A549 (cell line): ENCODE data around the gene GPRIN3. TPM values are rescaled to one million over a fixed set of nuclear protein-coding genes. Genes with fewer than 3 reads are reported as not detected.

Experiments
- ATAC-seq, 2 experiments: fragments of 200-7000 bp in 1 of 2; fragments of >200 bp in 1 of 2; cut with Nextera tagmentation in 1 of 2; cut with Tn5 transposase in 1 of 2; 3 replicates each; pipeline versions ENCODE4 v1.8.0 to v1.9.1; 2018 to 2020; ENCODE audit warnings: mild to moderate bottlenecking in 1 of 2, moderate library complexity in 1 of 2
- CTCF ChIA-PET: fragments of 300-600 bp; sonication (Branson Sonifier 250); formaldehyde crosslinking; extraction: SDS; loops from one replicate; lab custom pipeline; 2021; ENCODE audit warnings: antibody characterized with exemption, inconsistent platforms; lab: Yijun Ruan, JAX
- POLR2A ChIA-PET: fragments of 350-600 bp; formaldehyde crosslinking; extraction: SDS; loops from one replicate; lab custom pipeline; 2021; ENCODE audit warnings: antibody characterized with exemption, inconsistent platforms; lab: Yijun Ruan, JAX
- DNase-seq, 2 experiments: peaks; one replicate each; pipeline versions ENCODE4 v3.0.0 to v3.0.0-alpha.2; 2011 to 2016; ENCODE audit warnings: low read depth in 1 of 2, low spot score in 1 of 2
- FAIRE-seq: peaks from 2 replicates; lab custom pipeline; 2011; peaks lifted over from hg19 to GRCh38; lab: Jason Lieb, UNC
- H3K27ac ChIP-seq, 2 experiments: fragments of >200 bp; sonication (Bioruptor Twin); formaldehyde crosslinking; 3 replicates each; pipeline ENCODE4 v1.5.1; 2016 to 2017
- H3K4me1 ChIP-seq: fragments of >200 bp; sonication (Bioruptor Twin); formaldehyde crosslinking; 3 replicates; pipeline ENCODE4 v1.6.1; 2016
- H3K4me2 ChIP-seq: fragments of >200 bp; sonication (Bioruptor Twin); formaldehyde crosslinking; 3 replicates; pipeline ENCODE4 v1.6.1; 2016
- H3K4me3 ChIP-seq: fragments of >200 bp; sonication (Bioruptor Twin); formaldehyde crosslinking; 3 replicates; pipeline ENCODE4 v1.5.1; 2016
- H3K9me3 ChIP-seq: fragments of >200 bp; sonication (Bioruptor Twin); formaldehyde crosslinking; 3 replicates; pipeline ENCODE4 v1.6.1; 2016
- CHD2 ChIP-seq: fragments of 150-350 bp; IDR thresholded peaks from 2 replicates; pipeline ENCODE4 v1.6.1; 2014; ENCODE audit warnings: low read length; ENCODE audit not compliant: partially characterized antibody
- CHD4 ChIP-seq: fragments of 200-600 bp; sonication (generic); IDR thresholded peaks from 2 replicates; pipeline ENCODE4 v1.6.1; 2016; ENCODE audit warnings: antibody characterized with exemption, mild to moderate bottlenecking, borderline replicate concordance
- EP300 ChIP-seq, 2 experiments: fragments of >200 bp; sonication (Bioruptor Twin); formaldehyde crosslinking; IDR thresholded peaks; 2 replicates in 1 of 2; 3 replicates in 1 of 2; pipeline ENCODE4 v1.6.1; 2016 to 2017
- HEYL ChIP-seq: fragments of 250-450 bp; sonication (Bioruptor Pico); IDR thresholded peaks from 2 replicates; pipeline ENCODE4 v1.8.0; 2021; ENCODE audit warnings: mild to moderate bottlenecking, moderate library complexity
- HOXB13 ChIP-seq: fragments of 250-450 bp; sonication (Bioruptor Pico); IDR thresholded peaks from 2 replicates; pipeline ENCODE4 v1.5.0; 2020; ENCODE audit warnings: low read depth, mild to moderate bottlenecking, moderate library complexity
- JUNB ChIP-seq: fragments of >200 bp; sonication (Bioruptor Twin); formaldehyde crosslinking; IDR thresholded peaks from 2 replicates; pipeline ENCODE4 v1.6.1; 2016
- KDM1A ChIP-seq: fragments of 200-600 bp; sonication (generic); IDR thresholded peaks from 2 replicates; pipeline ENCODE4 v1.6.1; 2016; ENCODE audit warnings: low read depth, mild to moderate bottlenecking
- MAFK ChIP-seq: fragments of 450-650 bp; IDR thresholded peaks from 2 replicates; pipeline ENCODE4 v1.6.1; 2014; ENCODE audit not compliant: partially characterized antibody
- NFE2L2 ChIP-seq: fragments of 150-350 bp; conservative IDR thresholded peaks from 2 replicates; pipeline ENCODE4 v1.6.1; 2014; ENCODE audit warnings: low read length
- NPAS2 ChIP-seq: fragments of 250-450 bp; sonication (Bioruptor Pico); IDR thresholded peaks from 2 replicates; pipeline ENCODE4 v1.8.0; 2022; ENCODE audit warnings: mild to moderate bottlenecking, moderate library complexity, borderline replicate concordance
- PHF8 ChIP-seq: fragments of 200-600 bp; sonication (generic); IDR thresholded peaks from 2 replicates; pipeline ENCODE4 v1.6.1; 2016; ENCODE audit warnings: low read depth, mild to moderate bottlenecking, antibody characterized with exemption, moderate library complexity, borderline replicate concordance
- POLR2A ChIP-seq: IDR thresholded peaks from 2 replicates; pipeline ENCODE4 v1.6.1; 2012; ENCODE audit warnings: mild to moderate bottlenecking, low read length
- POLR2AphosphoS2 ChIP-seq: conservative IDR thresholded peaks from 2 replicates; pipeline ENCODE4 v1.6.1; 2012; ENCODE audit warnings: low read length, improper control_type of control experiment, inconsistent platforms
- SMC3 ChIP-seq: fragments of >200 bp; sonication (Bioruptor Twin); formaldehyde crosslinking; IDR thresholded peaks from 3 replicates; pipeline ENCODE4 v1.6.1; 2018; ENCODE audit warnings: inconsistent platforms
- SREBF2 ChIP-seq: fragments of 450-650 bp; IDR thresholded peaks from 2 replicates; pipeline ENCODE4 v1.6.1; 2014; ENCODE audit warnings: mild to moderate bottlenecking, moderate library complexity
- TP53 ChIP-seq: fragments of 250-450 bp; sonication (Bioruptor Pico); IDR thresholded peaks from 2 replicates; pipeline ENCODE4 v1.5.0; 2021; ENCODE audit warnings: mild to moderate bottlenecking, moderate library complexity
- ZSCAN20 ChIP-seq: fragments of 250-450 bp; sonication (Bioruptor Pico); IDR thresholded peaks from 2 replicates; pipeline ENCODE4 v1.8.0; 2022; ENCODE audit warnings: mild to moderate bottlenecking, moderate library complexity
- WGBS: methylation state at CpG from one replicate; pipeline ENCODE4 v1.1.6; 2017; ENCODE audit errors: missing lambda C conversion rate; 5-methylcytosine and 5-hydroxymethylcytosine counted together
- polyA plus RNA-seq, 4 experiments: library from polyadenylated mRNA; depleted of rRNA in 3 of 4; stranded (reverse); fragments of >200 nt; fragmentation: RNase III in 1 of 4; extraction: RNeasy Plus Mini Kit Qiagen cat#74134 plus additional on column Dnase treatment in 1 of 4; gene quantifications; 2 replicates in 3 of 4; 3 replicates in 1 of 4; pipeline ENCODE4 v1.2.3, GENCODE V29; 2011 to 2017
- TF ChIP-seq, protein P1 (sequence below): fragments of >200 bp; sonication (Bioruptor Twin); formaldehyde crosslinking; IDR thresholded peaks from 3 replicates; pipeline ENCODE4 v1.6.1; 2016
- TF ChIP-seq, protein P2 (sequence below): fragments of 250-450 bp; sonication (Bioruptor Pico); IDR thresholded peaks from 2 replicates; pipeline ENCODE4 v1.5.0; 2020; ENCODE audit warnings: low read depth, mild to moderate bottlenecking, moderate library complexity
- TF ChIP-seq, protein P3 (sequence below): IDR thresholded peaks from 2 replicates; pipeline ENCODE4 v1.6.1; 2012
- TF ChIP-seq, protein P4 (sequence below): IDR thresholded peaks from 2 replicates; pipeline ENCODE4 v1.6.1; 2012
- TF ChIP-seq, protein P5 (sequence below): fragments of >200 bp; sonication (Bioruptor Twin); formaldehyde crosslinking; IDR thresholded peaks from 3 replicates; pipeline ENCODE4 v1.5.1; 2016
- TF ChIP-seq, protein P6 (sequence below): IDR thresholded peaks from 2 replicates; pipeline ENCODE4 v1.6.1; 2012; ENCODE audit warnings: low read depth, borderline replicate concordance
- TF ChIP-seq, protein P7 (sequence below): fragments of >200 bp; sonication (Bioruptor Twin); formaldehyde crosslinking; IDR thresholded peaks from 2 replicates; pipeline ENCODE4 v1.6.1; 2016
- TF ChIP-seq, protein P8 (sequence below): fragments of 150-350 bp; IDR thresholded peaks from 2 replicates; pipeline ENCODE4 v1.6.1; 2014; ENCODE audit warnings: low read depth, mild to moderate bottlenecking, low read length

GPRIN3 gene
- polyA plus RNA-seq, 2 of the 4 experiments (the other 2 are of a cell fraction) = 6.8 to 18.7 TPM

DNA sequence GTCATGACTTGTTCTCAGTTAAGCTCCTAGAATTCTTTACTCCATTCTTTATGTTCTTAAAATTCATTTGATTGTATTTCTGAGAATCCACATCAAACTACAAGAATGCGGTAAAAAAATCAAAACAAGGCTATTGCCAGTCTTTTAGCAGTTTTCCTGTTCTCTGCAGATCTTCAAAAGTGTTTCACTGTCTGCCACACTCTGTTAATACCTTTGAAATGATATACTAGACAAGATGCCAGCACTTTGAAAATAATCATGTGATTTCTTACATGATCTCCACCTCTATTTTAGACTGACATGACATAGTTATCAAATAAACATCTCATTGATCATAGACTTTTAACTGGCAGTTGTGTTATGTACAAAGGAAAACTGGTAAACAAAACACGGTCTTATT lies 30.1 kb upstream of the GPRIN3 start (continued):
- TF ChIP-seq MAFK (no peak), NPAS2 (CRISPR knock-in tag) (no peak)
- TF ChIP-seq, protein P1, sequence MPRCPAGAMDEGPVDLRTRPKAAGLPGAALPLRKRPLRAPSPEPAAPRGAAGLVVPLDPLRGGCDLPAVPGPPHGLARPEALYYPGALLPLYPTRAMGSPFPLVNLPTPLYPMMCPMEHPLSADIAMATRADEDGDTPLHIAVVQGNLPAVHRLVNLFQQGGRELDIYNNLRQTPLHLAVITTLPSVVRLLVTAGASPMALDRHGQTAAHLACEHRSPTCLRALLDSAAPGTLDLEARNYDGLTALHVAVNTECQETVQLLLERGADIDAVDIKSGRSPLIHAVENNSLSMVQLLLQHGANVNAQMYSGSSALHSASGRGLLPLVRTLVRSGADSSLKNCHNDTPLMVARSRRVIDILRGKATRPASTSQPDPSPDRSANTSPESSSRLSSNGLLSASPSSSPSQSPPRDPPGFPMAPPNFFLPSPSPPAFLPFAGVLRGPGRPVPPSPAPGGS = no peak

DNA sequence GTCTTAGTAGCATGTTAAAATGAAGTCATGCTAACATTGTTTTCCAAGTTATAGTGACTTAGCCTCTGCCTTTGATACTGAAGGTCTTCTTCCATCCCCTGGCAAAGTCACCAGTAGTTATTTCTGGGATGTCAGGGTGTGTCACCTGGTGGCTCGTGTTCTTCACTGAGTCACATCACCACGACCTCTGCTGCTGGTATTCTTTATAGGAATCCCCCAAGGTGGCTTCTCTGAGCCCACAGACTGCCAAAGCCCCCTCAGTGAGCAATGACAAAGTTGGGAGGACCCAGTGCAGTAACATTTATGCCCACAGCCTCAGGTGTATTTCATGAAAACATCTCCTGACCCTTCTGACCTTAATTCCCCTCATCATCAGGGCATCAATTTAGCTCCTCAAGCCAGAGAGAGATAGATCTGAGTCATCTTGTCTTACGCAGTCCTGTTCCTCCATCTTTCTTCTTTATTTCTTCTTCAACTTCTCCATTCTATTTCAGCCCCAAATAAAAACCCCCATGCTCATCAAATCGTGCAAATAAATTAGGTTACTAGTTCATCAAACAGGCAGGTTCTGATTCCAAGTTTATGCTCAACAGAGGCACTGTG lies 29.3 kb upstream of the GPRIN3 start:
- ATAC-seq = no peak
- Histone ChIP-seq H3K4me2 (no peak overlapping the region), H3K4me3 (no peak overlapping the region), H3K9me3 (no peaks in the 10 kb centered on the region), H3K4me1 (no peaks in the 10 kb centered on the region), H3K27ac (no peak overlapping the region)
- POLR2A ChIA-PET = no interaction called here
- no peak for FAIRE-seq
- CTCF ChIA-PET = no interaction called here
- TF ChIP-seq NPAS2 (CRISPR knock-in tag) = no peak
- TF ChIP-seq, protein P2, sequence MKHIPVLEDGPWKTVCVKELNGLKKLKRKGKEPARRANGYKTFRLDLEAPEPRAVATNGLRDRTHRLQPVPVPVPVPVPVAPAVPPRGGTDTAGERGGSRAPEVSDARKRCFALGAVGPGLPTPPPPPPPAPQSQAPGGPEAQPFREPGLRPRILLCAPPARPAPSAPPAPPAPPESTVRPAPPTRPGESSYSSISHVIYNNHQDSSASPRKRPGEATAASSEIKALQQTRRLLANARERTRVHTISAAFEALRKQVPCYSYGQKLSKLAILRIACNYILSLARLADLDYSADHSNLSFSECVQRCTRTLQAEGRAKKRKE (CRISPR knock-in tag) = no peak
- TF ChIP-seq, protein P3, sequence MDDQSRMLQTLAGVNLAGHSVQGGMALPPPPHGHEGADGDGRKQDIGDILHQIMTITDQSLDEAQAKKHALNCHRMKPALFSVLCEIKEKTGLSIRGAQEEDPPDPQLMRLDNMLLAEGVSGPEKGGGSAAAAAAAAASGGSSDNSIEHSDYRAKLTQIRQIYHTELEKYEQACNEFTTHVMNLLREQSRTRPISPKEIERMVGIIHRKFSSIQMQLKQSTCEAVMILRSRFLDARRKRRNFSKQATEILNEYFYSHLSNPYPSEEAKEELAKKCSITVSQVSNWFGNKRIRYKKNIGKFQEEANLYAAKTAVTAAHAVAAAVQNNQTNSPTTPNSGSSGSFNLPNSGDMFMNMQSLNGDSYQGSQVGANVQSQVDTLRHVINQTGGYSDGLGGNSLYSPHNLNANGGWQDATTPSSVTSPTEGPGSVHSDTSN = no peak
- no peak for TF ChIP-seq SREBF2
- no peak for TF ChIP-seq KDM1A
- no peak for TF ChIP-seq EP300 (IDR thresholded peaks at IDR 0.05)
- TF ChIP-seq, protein P4, sequence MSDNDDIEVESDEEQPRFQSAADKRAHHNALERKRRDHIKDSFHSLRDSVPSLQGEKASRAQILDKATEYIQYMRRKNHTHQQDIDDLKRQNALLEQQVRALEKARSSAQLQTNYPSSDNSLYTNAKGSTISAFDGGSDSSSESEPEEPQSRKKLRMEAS = no peak
- TF ChIP-seq SMC3 = no peak
- no peak for TF ChIP-seq NFE2L2
- no peak for TF ChIP-seq POLR2AphosphoS2
- TF ChIP-seq, protein P5, sequence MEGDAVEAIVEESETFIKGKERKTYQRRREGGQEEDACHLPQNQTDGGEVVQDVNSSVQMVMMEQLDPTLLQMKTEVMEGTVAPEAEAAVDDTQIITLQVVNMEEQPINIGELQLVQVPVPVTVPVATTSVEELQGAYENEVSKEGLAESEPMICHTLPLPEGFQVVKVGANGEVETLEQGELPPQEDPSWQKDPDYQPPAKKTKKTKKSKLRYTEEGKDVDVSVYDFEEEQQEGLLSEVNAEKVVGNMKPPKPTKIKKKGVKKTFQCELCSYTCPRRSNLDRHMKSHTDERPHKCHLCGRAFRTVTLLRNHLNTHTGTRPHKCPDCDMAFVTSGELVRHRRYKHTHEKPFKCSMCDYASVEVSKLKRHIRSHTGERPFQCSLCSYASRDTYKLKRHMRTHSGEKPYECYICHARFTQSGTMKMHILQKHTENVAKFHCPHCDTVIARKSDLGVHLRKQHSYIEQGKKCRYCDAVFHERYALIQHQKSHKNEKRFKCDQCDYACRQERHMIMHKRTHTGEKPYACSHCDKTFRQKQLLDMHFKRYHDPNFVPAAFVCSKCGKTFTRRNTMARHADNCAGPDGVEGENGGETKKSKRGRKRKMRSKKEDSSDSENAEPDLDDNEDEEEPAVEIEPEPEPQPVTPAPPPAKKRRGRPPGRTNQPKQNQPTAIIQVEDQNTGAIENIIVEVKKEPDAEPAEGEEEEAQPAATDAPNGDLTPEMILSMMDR = no peak
- no peak for TF ChIP-seq CHD2
- TF ChIP-seq ZSCAN20 (CRISPR knock-in tag) = no peak
- no peak for TF ChIP-seq POLR2A
- no peak for TF ChIP-seq HOXB13 (CRISPR knock-in tag)
- TF ChIP-seq CHD4 = no peak
- no peak for TF ChIP-seq TP53 (CRISPR knock-in tag)
- no peak for TF ChIP-seq HEYL
- WGBS = 41% methylated on average over 3 of the region's 4 CpGs
- no peak for DNase-seq

DNA sequence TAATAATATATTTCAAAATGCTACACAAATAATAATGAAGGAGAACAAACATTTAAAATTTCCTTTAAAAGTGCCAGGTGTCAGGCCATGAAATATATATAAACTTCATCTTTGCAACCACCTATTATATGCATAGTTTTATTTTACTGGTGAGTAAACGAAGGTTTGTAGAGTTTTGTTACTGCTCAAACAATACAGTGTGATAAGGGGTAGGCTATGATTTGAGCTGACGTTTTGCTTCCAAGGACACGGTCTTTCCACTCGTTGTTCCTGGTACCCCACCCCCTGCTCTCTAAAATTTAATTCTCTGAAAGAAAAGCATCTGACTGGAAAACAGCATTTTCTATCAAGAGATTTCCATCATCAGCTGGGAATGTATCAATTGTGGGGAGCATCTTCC lies 27.2 kb upstream of the GPRIN3 start:
- Histone ChIP-seq H3K4me2 (no peak overlapping the region), H3K27ac (no peak overlapping the region), H3K4me3 (no peak overlapping the region), H3K9me3 (no peaks in the 10 kb centered on the region), H3K4me1 (no peaks in the 10 kb centered on the region)
- FAIRE-seq (no peak), ATAC-seq (no peak), DNase-seq (no peak)
- 53% methylated on average over 4 of the region's 4 CpGs for WGBS
- POLR2A ChIA-PET = no interaction called here
- CTCF ChIA-PET = no interaction called here
- TF ChIP-seq, protein P4 = no peak
- no peak for TF ChIP-seq PHF8
- TF ChIP-seq, protein P6, sequence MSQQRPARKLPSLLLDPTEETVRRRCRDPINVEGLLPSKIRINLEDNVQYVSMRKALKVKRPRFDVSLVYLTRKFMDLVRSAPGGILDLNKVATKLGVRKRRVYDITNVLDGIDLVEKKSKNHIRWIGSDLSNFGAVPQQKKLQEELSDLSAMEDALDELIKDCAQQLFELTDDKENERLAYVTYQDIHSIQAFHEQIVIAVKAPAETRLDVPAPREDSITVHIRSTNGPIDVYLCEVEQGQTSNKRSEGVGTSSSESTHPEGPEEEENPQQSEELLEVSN = no peak
- TF ChIP-seq CHD4 = no peak
- TF ChIP-seq, protein P5 = no peak
- no peak for TF ChIP-seq JUNB
- TF ChIP-seq, protein P7, sequence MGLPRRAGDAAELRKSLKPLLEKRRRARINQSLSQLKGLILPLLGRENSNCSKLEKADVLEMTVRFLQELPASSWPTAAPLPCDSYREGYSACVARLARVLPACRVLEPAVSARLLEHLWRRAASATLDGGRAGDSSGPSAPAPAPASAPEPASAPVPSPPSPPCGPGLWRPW = no peak
- TF ChIP-seq, protein P8, sequence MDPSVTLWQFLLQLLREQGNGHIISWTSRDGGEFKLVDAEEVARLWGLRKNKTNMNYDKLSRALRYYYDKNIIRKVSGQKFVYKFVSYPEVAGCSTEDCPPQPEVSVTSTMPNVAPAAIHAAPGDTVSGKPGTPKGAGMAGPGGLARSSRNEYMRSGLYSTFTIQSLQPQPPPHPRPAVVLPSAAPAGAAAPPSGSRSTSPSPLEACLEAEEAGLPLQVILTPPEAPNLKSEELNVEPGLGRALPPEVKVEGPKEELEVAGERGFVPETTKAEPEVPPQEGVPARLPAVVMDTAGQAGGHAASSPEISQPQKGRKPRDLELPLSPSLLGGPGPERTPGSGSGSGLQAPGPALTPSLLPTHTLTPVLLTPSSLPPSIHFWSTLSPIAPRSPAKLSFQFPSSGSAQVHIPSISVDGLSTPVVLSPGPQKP = no peak
